Uterus (tissue), 2 donors: ENCODE data around the gene DDX41.
"Not testable (repeated sequence)": the region's sequence is repeated elsewhere in the genome, so short reads cannot be mapped to it uniquely, and the experiment has no call there.

Experiments used
- POLR2A ChIP-seq, 2 donors: fragments of 450-650 bp; IDR thresholded peaks; one replicate each; pipeline ENCODE4 v1.6.1; 2016; ENCODE audit warnings: antibody characterized with exemption in 2 of 2, mild to moderate bottlenecking in 1 of 2, moderate library complexity in 1 of 2
- TF ChIP-seq, protein P1 (sequence below), 4 experiments: fragments of 200-600 bp in 2 of 4; fragments of 450-650 bp in 2 of 4; sonication (generic) in 2 of 4; IDR thresholded peaks; one replicate each; pipeline ENCODE4 v1.5.1; 2016 to 2019; ENCODE audit warnings: antibody characterized with exemption in 4 of 4, mild to moderate bottlenecking in 2 of 4, moderate library complexity in 1 of 4

- TF ChIP-seq, protein P1, sequence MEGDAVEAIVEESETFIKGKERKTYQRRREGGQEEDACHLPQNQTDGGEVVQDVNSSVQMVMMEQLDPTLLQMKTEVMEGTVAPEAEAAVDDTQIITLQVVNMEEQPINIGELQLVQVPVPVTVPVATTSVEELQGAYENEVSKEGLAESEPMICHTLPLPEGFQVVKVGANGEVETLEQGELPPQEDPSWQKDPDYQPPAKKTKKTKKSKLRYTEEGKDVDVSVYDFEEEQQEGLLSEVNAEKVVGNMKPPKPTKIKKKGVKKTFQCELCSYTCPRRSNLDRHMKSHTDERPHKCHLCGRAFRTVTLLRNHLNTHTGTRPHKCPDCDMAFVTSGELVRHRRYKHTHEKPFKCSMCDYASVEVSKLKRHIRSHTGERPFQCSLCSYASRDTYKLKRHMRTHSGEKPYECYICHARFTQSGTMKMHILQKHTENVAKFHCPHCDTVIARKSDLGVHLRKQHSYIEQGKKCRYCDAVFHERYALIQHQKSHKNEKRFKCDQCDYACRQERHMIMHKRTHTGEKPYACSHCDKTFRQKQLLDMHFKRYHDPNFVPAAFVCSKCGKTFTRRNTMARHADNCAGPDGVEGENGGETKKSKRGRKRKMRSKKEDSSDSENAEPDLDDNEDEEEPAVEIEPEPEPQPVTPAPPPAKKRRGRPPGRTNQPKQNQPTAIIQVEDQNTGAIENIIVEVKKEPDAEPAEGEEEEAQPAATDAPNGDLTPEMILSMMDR (IDR thresholded peaks at IDR 0.05), result not testable (repeated sequence)
- TF ChIP-seq POLR2A (IDR thresholded peaks at IDR 0.05), result not testable (repeated sequence)
Measured at GRCh38 chr5:177485753-177486152, 31.0 kb downstream of the DDX41 start.
